Mammary epithelial cell (primary cell): ENCODE data around the gene CYP2B6.

Experiments
- CTCF ChIP-seq, 2 donors: IDR thresholded peaks in 1 of 2; conservative IDR thresholded peaks in 1 of 2; 2 replicates each; pipeline ENCODE4 v1.5.1; 2011 to 2012; ENCODE audit warnings: inconsistent platforms in 2 of 2, low read length in 2 of 2, mild to moderate bottlenecking in 2 of 2, control low read depth in 1 of 2, low read depth in 1 of 2; ENCODE audit not compliant: insufficient read depth in 1 of 2; ENCODE audit errors: extremely low read depth in 1 of 2
- EZH2 ChIP-seq: IDR thresholded peaks from 2 replicates; pipeline ENCODE4 v1.6.1; 2012; ENCODE audit warnings: low read length, inconsistent platforms, borderline replicate concordance

GRCh38 chr19:40947114-40947513 lies 44.0 kb upstream of the CYP2B6 start:
- no peak for TF ChIP-seq CTCF (conservative IDR thresholded peaks at IDR 0.05 in 1 of 2, IDR thresholded peaks at IDR 0.05 in 1 of 2; ENCODE audit: extremely low read depth in 1 of 2, insufficient read depth in 1 of 2, low read depth in 1 of 2, low read length in 2 of 2)
- TF ChIP-seq EZH2: no peak
